ENCODE data around the gene ABHD5. TPM values are rescaled to one million over a fixed set of nuclear protein-coding genes. Genes with fewer than 3 reads are reported as not detected.

Gene ABHD5
- total RNA-seq: 42.5 and 46.3 TPM in 2 replicates

DNA sequence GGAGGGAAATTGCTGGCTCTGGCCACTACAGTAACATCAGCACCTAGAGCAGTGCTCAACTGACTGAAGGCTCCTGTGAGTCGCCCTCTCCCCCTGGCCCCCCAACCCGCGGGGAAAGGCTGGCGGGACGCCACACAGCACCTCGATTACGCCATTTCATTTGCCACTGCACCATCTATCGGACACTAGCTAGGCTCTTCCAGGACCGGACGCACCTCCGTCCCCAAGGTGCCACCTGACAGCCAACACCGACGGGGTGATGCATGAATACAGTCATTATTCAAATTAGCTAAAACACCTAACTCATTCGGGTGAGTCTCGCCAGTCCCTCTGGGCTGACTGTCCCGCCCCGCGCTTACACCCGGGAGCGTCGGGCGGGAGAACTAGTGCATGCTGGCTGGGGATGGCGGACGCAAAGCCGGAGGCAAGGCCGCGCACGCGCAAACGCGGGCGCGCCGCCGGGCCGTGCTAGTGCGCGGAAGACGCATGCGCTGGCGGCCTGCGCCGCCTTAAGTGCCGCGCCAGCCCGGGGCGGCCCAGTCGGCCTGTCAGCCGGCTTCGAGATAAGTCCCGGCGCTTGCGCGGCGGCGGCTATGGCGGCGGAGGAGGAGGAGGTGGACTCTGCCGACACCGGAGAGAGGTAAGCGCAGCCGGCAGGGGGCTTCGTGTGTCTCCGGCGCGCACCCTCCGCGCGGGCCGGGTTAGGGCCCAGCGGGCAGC is at the start of gene ABHD5:
Gene ABHD5 (plus strand): TSS at position 539 of the 720 bp plus-strand sequence. CDS start 55 bp downstream, at position 594.

Other genes starting within 250 kb of the ABHD5 start
- 50.6 and 59.1 TPM in 2 replicates for gene ANO10, start 68.9 kb upstream of the ABHD5 start, total RNA-seq